Fibroblast of lung (primary cell): Measurements from ENCODE around the gene CDYL2.

ENCODE experiments used
- EZH2 ChIP-seq: IDR thresholded peaks from 2 replicates; pipeline ENCODE4 v1.5.1; 2012; ENCODE audit warnings: low read length, control low read depth, mild to moderate bottlenecking; ENCODE audit errors: missing control alignments
- TF ChIP-seq, protein P1 (sequence below), 2 donors: IDR thresholded peaks in 1 of 2; conservative IDR thresholded peaks in 1 of 2; 1 replicate in 1 of 2; 2 replicates in 1 of 2; pipeline ENCODE4 v1.5.1; 2011 to 2012; ENCODE audit warnings: low read length in 2 of 2, control low read depth in 1 of 2, inconsistent platforms in 1 of 2, low read depth in 1 of 2, mild to moderate bottlenecking in 1 of 2

DNA sequence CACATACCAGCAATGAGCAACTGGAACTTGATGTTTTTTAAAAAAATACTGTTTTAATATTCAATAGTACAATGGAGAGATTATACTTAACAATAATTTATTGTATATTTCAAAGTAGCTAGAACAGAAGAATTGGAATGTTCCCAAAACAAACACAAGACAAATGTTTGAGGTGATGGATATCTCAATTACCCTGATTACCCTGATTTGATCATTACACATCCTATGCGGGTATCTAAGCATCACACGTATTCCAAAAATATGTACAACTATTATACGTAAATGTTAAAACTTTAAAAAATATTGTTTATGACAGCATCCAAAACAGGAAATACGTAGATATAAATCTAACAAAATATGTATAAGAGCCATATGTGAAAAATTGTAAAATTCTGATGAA lies 166.8 kb downstream of the CDYL2 start:
- TF ChIP-seq, protein P1, sequence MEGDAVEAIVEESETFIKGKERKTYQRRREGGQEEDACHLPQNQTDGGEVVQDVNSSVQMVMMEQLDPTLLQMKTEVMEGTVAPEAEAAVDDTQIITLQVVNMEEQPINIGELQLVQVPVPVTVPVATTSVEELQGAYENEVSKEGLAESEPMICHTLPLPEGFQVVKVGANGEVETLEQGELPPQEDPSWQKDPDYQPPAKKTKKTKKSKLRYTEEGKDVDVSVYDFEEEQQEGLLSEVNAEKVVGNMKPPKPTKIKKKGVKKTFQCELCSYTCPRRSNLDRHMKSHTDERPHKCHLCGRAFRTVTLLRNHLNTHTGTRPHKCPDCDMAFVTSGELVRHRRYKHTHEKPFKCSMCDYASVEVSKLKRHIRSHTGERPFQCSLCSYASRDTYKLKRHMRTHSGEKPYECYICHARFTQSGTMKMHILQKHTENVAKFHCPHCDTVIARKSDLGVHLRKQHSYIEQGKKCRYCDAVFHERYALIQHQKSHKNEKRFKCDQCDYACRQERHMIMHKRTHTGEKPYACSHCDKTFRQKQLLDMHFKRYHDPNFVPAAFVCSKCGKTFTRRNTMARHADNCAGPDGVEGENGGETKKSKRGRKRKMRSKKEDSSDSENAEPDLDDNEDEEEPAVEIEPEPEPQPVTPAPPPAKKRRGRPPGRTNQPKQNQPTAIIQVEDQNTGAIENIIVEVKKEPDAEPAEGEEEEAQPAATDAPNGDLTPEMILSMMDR (conservative IDR thresholded peaks at IDR 0.05 in 1 of 2, IDR thresholded peaks at IDR 0.05 in 1 of 2; ENCODE audit: low read depth in 1 of 2, low read length in 2 of 2): no peak
- no peak for TF ChIP-seq EZH2
